SK-N-SH (cell line): ENCODE measurements around the gene OR10A4.

Source experiments
- CHD2 ChIP-seq: fragments of 150-350 bp; IDR thresholded peaks from 2 replicates; pipeline ENCODE4 v1.6.1; 2018; ENCODE audit warnings: low read length; ENCODE audit not compliant: partially characterized antibody
- PBX3 ChIP-seq: IDR thresholded peaks from 2 replicates; pipeline ENCODE4; 2012
- TAF1 ChIP-seq: IDR thresholded peaks from 2 replicates; pipeline ENCODE4 v1.6.1; 2012; ENCODE audit warnings: low read depth, mild to moderate bottlenecking, low read length, moderate library complexity, borderline replicate concordance
- TEAD4 ChIP-seq: IDR thresholded peaks from 2 replicates; pipeline ENCODE4 v1.4.0; 2012; ENCODE audit warnings: mild to moderate bottlenecking, borderline replicate concordance; ENCODE audit not compliant: insufficient read depth
- TF ChIP-seq, protein P1 (sequence below): fragments of 200-600 bp; sonication (generic); IDR thresholded peaks from 2 replicates; pipeline ENCODE4 v1.6.1; 2017; ENCODE audit warnings: antibody characterized with exemption, mild to moderate bottlenecking, moderate library complexity
- TF ChIP-seq, protein P2 (sequence below): fragments of 150-350 bp; IDR thresholded peaks from 2 replicates; pipeline ENCODE4 v1.6.1; 2017; ENCODE audit warnings: antibody characterized with exemption, low read length, low read depth, borderline replicate concordance

DNA sequence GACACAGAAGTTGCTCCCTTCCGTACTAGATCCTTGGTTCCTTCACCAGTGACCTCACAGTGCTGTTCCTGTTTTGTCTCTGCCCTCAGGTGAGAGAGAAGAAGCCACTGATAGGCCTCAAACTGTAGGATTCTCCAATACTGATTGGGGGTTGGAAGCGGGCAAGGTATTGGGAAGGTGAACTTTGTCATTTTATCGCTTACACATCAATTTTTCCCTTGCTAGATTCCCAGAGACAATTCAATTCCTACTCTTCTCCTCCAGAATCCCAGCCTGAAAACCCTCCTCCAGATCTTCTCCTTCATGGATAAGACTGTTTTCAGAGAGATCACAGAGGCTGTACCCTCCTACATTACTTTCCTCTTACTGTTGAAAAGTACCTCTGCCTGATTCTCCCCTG lies 35.0 kb downstream of the OR10A4 start:
- no peak for TF ChIP-seq TEAD4
- TF ChIP-seq, protein P1, sequence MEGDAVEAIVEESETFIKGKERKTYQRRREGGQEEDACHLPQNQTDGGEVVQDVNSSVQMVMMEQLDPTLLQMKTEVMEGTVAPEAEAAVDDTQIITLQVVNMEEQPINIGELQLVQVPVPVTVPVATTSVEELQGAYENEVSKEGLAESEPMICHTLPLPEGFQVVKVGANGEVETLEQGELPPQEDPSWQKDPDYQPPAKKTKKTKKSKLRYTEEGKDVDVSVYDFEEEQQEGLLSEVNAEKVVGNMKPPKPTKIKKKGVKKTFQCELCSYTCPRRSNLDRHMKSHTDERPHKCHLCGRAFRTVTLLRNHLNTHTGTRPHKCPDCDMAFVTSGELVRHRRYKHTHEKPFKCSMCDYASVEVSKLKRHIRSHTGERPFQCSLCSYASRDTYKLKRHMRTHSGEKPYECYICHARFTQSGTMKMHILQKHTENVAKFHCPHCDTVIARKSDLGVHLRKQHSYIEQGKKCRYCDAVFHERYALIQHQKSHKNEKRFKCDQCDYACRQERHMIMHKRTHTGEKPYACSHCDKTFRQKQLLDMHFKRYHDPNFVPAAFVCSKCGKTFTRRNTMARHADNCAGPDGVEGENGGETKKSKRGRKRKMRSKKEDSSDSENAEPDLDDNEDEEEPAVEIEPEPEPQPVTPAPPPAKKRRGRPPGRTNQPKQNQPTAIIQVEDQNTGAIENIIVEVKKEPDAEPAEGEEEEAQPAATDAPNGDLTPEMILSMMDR: no peak
- TF ChIP-seq TAF1: no peak
- no peak for TF ChIP-seq PBX3
- no peak for TF ChIP-seq CHD2
- TF ChIP-seq, protein P2, sequence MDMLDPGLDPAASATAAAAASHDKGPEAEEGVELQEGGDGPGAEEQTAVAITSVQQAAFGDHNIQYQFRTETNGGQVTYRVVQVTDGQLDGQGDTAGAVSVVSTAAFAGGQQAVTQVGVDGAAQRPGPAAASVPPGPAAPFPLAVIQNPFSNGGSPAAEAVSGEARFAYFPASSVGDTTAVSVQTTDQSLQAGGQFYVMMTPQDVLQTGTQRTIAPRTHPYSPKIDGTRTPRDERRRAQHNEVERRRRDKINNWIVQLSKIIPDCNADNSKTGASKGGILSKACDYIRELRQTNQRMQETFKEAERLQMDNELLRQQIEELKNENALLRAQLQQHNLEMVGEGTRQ: no peak
